ENCODE data around the gene ZNF883. TPM values are rescaled to one million over a fixed set of nuclear protein-coding genes. Genes with fewer than 3 reads are reported as not detected.

The ZNF883 gene
- total RNA-seq, 1 experiment from 2014 or later = not detected

- peak; percentile 78 for ATAC-seq
- ChIA-PET CTCF (interaction anchor here (0.6 to 1.0 kb wide), 3 partner anchors 38 to 687 kb away, joined by 3 to 5 read pairs (median 3); no protein-coding TSS in a partner anchor), POLR2A (no interaction called here), RAD21 (ENCODE audit: low non-redundant PET in 1 of 2, low total read pairs in 2 of 2, uncharacterized antibody in 2 of 2, unreplicated experiment in 2 of 2) (no interaction called here)
- Histone ChIP-seq H2AFZ (ENCODE audit: low read depth, low read length, poor library complexity, severe bottlenecking) (no peak overlapping the region), H3K9ac (ENCODE audit: low read length) (no peak overlapping the region), H3K4me2 (ENCODE audit: low read length) (no peak overlapping the region), H3K27ac (ENCODE audit: low read depth, low read length) (no peak overlapping the region), H3K4me1 (ENCODE audit: control insufficient read depth in 1 of 2, insufficient read depth in 2 of 2, low read length in 2 of 2) (no peaks in the 10 kb centered on the region), H3K27me3 (ENCODE audit: insufficient read depth, low read length) (no peaks in the 10 kb centered on the region), H3K79me2 (ENCODE audit: insufficient read depth, low read length) (no peaks in the 10 kb centered on the region), H3K9me2 (ENCODE audit: insufficient read depth) (no peaks in the 10 kb centered on the region), H3K36me3 (ENCODE audit: control insufficient read depth in 1 of 2, insufficient read depth in 2 of 2, low read length in 2 of 2) (no peaks in the 10 kb centered on the region), H3K9me3 (ENCODE audit: control insufficient read depth in 1 of 2, insufficient read depth in 1 of 2, low read depth in 1 of 2, low read length in 2 of 2) (no peaks in the 10 kb centered on the region), H4K20me1 (ENCODE audit: insufficient read depth) (no peaks in the 10 kb centered on the region), H3K4me3 (replicated peaks in 1 of 2; ENCODE audit: low read depth in 1 of 2, low read length in 2 of 2) (no peak overlapping the region)
- DNase-seq (ENCODE audit: low read depth, low spot score) = peak; percentile 29
- intact Hi-C loops (cut with micrococcal nuclease) = loop anchor here (2.0 kb wide), 2 partner anchors 47 to 127 kb away; no protein-coding TSS in a partner anchor
- TF ChIP-seq ELF1 (IDR thresholded peaks at IDR 0.05; ENCODE audit: borderline replicate concordance, low read depth) = no peak
- TF ChIP-seq SIN3A (IDR thresholded peaks at IDR 0.05; ENCODE audit: low read depth) = no peak
- peak; percentile 31 to 69 (median 61); a peak in 4 of 6 replicates for TF ChIP-seq CTCF (IDR thresholded peaks at IDR 0.05 in 2 of 3, conservative IDR thresholded peaks at IDR 0.05 in 1 of 3; ENCODE audit: borderline replicate concordance in 1 of 3, insufficient read depth in 1 of 3, low read depth in 2 of 3, low read length in 2 of 3)
- TF ChIP-seq SRF (IDR thresholded peaks at IDR 0.05; ENCODE audit: low read depth) = no peak
- no peak for TF ChIP-seq CBX3 (IDR thresholded peaks at IDR 0.05; ENCODE audit: low read depth)
- no peak for TF ChIP-seq YY1 (IDR thresholded peaks at IDR 0.05; ENCODE audit: extremely low read depth, insufficient replicate concordance, low read depth, low read length)
- no peak for TF ChIP-seq POLR2AphosphoS5 (IDR thresholded peaks at IDR 0.05; ENCODE audit: low read depth, low read length)
- TF ChIP-seq RAD21 (IDR thresholded peaks at IDR 0.05; ENCODE audit: low read depth) = peak; percentile 63
- no peak for TF ChIP-seq ATF3 (IDR thresholded peaks at IDR 0.05)
- no TSS peak for BruUV-seq (replicated peaks)
These were observed 40.6 kb downstream of the ZNF883 start for GRCh38 chr9:112971415-112971814.

Measured in HCT116 (cell line).